ENCODE data around the gene KDM1A. TPM values are rescaled to one million over a fixed set of nuclear protein-coding genes. Genes with fewer than 3 reads are reported as not detected.

Gene KDM1A
- total RNA-seq, 1 experiment from 2014 or later, result 116 TPM

DNA sequence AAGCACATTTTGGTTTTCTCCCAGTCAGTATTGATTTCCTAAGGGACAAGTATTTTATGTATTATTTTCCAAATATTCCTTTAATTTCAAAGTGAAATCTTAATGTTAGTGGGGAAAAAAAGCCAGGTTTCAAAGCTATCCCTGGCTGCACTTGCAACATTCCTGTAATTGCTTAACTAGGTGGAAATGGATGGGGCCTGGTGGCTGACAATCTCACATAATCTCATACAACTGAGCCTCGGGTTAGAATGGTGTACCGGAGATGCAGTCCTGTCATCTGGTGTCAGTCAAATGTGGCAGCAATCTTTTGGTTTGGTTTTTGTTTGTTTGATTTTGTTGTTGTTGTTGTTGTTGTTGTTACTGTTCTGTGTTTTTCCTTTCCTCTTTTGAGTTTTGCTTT lies 46.1 kb downstream of the KDM1A start:
- Histone ChIP-seq H3K27me3 (replicated peaks) (no peaks in the 10 kb centered on the region), H3K36me3 (peaks cover 90% of the 10 kb centered on the region), H3K4me1 (replicated peaks) (no peaks in the 10 kb centered on the region), H3K4me3 (no peak overlapping the region), H3K9me3 (replicated peaks) (no peaks in the 10 kb centered on the region), H3K27ac (no peak overlapping the region)
- no peak for DNase-seq (ENCODE audit: low read depth in 1 of 2, low spot score in 2 of 2)

DNA sequence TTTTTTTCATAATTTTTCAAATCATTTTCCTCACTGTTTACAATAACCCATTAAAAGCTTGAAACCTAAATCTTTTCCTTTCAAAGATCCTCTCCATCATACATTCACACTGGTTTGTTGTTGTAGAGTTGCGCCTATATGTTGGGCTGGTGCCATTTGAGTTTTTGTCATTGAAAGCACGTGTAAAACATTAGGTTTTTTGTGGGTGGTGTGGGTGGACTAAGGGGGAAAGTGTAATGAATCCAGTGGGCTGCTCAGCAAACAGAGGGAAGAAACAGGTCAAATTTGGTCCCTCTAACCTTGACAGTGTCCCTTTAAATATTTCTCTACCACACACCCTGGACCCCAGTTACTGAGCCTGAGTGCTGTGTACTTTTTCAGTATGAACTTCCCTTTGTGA lies 46.8 kb downstream of the KDM1A start:
- no peak for DNase-seq (ENCODE audit: low read depth in 1 of 2, low spot score in 2 of 2)
- Histone ChIP-seq H3K36me3 (peaks cover 92% of the 10 kb centered on the region), H3K27ac (no peak overlapping the region), H3K9me3 (replicated peaks) (no peaks in the 10 kb centered on the region), H3K4me3 (no peak overlapping the region), H3K27me3 (replicated peaks) (no peaks in the 10 kb centered on the region), H3K4me1 (replicated peaks) (no peaks in the 10 kb centered on the region)

DNA sequence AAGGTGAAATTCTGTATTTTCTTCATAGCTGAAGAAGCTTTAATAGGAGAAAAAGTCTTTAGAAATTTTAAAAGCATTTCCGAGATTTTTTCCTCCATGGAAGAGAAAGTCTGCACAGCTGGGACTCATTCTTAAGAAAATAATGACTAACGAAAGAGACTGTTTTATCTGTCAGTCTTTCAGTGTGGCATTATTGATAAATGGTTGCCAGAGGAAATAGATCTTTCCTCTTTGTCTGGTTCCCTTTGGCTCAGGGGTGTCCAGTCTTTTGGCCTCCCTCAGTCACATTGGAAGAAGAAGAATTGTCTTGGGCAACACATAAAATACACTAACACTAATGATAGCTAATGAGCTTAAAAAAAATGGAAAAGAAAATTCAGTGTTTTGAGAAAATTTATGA lies 49.9 kb downstream of the KDM1A start:
- Histone ChIP-seq H3K27me3 (replicated peaks) (no peaks in the 10 kb centered on the region), H3K9me3 (replicated peaks) (no peaks in the 10 kb centered on the region), H3K4me3 (no peak overlapping the region), H3K4me1 (replicated peaks) (no peaks in the 10 kb centered on the region), H3K27ac (no peak overlapping the region), H3K36me3 (peaks cover 92% of the 10 kb centered on the region)
- DNase-seq (ENCODE audit: low read depth in 1 of 2, low spot score in 2 of 2), result no peak

DNA sequence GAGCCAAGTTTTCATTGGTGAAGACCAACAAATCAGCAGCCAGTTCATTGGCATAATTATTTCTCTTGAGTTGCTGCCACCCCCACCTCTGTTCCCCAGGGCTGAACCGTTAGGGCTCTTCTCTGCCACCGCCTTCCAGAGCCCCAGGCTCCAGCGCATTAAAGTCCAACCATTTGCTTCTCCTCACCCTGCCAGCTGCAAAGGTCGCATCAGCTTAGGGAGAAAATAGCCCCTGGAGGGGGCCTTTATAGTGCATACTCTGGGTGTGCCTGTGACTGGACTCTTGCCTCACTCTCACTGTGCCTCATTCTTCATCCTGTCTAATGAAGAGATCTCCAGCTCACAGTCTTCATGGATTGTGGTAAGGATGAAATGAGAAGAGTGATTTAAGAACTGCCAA lies 50.4 kb downstream of the KDM1A start:
- no peak overlapping the region for H3K4me3 ChIP-seq
- H3K4me1 ChIP-seq (replicated peaks), result no peaks in the 10 kb centered on the region
- no peak for DNase-seq (ENCODE audit: low read depth in 1 of 2, low spot score in 2 of 2)
- H3K27ac ChIP-seq, result no peak overlapping the region
- H3K9me3 ChIP-seq (replicated peaks), result no peaks in the 10 kb centered on the region
- H3K27me3 ChIP-seq (replicated peaks), result no peaks in the 10 kb centered on the region
- H3K36me3 ChIP-seq, result peaks cover 87% of the 10 kb centered on the region

DNA sequence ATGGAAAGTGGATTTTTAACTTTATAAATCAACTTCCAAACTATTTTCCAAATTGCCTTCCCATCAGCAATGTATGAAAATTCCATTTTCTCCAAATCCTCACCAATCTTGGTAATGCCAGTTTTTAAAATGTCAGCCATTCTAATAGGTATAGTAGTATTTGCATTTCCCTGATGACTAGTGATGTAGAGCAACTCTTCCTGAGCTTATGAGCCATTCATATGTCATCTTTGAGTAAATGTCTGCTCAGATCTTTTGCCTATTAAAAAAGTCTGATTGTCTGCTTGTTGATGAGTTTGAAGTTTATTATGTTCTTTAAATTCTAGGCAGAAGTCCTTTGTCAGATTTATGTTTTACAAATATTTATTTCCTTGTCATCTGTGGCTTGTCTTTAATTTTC lies 54.7 kb downstream of the KDM1A start:
- H3K9me3 ChIP-seq (replicated peaks), result no peaks in the 10 kb centered on the region
- no peak overlapping the region for H3K27ac ChIP-seq
- H3K27me3 ChIP-seq (replicated peaks), result no peaks in the 10 kb centered on the region
- DNase-seq (ENCODE audit: low read depth in 1 of 2, low spot score in 2 of 2), result no peak
- H3K4me1 ChIP-seq (replicated peaks), result no peaks in the 10 kb centered on the region
- no peak overlapping the region for H3K4me3 ChIP-seq
- H3K36me3 ChIP-seq, result peaks cover 75% of the 10 kb centered on the region

DNA sequence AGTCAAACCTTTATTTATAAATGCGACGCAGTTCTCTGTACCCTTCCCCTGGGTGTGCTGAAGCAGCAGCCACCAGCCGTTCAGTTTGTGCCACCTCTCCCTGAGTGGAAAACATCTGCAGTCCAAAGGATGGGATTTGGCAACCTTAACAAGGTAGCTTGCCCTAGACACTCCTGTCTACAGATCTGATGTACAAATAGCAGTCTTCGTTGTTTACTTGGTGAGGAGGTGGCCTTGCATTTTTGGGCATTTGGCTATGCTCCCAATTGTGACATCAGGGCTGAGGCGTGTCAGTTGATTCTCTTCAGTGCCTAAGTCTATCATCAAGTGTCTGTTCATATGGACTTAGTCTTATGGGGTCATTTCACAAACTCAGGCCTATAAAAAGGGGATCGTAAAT lies 59.8 kb downstream of the KDM1A start:
- no peak overlapping the region for H3K27ac ChIP-seq
- no peak for DNase-seq (ENCODE audit: low read depth in 1 of 2, low spot score in 2 of 2)
- no peaks in the 10 kb centered on the region for H3K9me3 ChIP-seq (replicated peaks)
- peaks cover 80% of the 10 kb centered on the region for H3K36me3 ChIP-seq
- H3K27me3 ChIP-seq (replicated peaks), result no peaks in the 10 kb centered on the region
- H3K4me1 ChIP-seq (replicated peaks), result no peaks in the 10 kb centered on the region
- no peak overlapping the region for H3K4me3 ChIP-seq

DNA sequence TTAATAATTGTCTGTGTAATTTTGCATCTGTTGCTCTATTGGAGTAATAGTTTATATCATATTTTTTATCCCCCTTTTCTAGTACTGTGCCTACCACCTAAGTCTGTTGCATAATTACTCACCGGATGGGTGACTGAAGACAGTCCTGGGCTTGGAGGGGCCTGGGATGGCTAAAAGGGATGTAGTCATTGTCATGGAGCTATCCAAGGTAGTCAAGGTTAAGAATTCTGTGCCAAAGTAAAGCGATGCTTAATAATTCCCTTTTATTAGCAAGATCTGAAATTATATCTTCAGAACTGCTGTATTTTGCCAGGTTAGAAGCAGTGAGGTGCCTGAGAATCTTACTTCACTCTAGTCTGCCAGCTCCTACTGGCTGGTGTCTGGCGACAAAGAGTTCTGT lies 61.6 kb downstream of the KDM1A start:
- no peak for DNase-seq (ENCODE audit: low read depth in 1 of 2, low spot score in 2 of 2)
- Histone ChIP-seq H3K9me3 (replicated peaks) (no peaks in the 10 kb centered on the region), H3K27ac (no peak overlapping the region), H3K27me3 (replicated peaks) (no peaks in the 10 kb centered on the region), H3K4me1 (replicated peaks) (no peaks in the 10 kb centered on the region), H3K4me3 (no peak overlapping the region), H3K36me3 (peaks cover 94% of the 10 kb centered on the region)

DNA sequence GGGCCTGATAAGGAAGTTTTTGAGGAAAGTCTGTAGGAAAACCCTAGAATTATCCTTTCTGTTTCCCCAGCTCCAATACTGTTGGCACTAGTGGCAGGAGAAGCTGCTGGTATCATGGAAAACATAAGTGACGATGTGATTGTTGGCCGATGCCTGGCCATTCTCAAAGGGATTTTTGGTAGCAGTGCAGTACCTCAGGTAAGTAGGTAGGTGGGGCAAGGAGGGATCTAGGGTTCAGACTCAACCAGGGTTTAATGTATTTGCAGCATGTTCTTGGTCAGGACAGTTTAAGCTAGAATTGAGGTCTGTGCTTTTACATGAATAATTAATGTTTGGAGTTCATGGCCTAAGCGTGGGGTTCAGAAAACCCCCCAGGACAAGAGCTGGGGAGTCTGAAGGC lies 62.1 kb downstream of the KDM1A start:
- H3K9me3 ChIP-seq (replicated peaks), result no peaks in the 10 kb centered on the region

DNA sequence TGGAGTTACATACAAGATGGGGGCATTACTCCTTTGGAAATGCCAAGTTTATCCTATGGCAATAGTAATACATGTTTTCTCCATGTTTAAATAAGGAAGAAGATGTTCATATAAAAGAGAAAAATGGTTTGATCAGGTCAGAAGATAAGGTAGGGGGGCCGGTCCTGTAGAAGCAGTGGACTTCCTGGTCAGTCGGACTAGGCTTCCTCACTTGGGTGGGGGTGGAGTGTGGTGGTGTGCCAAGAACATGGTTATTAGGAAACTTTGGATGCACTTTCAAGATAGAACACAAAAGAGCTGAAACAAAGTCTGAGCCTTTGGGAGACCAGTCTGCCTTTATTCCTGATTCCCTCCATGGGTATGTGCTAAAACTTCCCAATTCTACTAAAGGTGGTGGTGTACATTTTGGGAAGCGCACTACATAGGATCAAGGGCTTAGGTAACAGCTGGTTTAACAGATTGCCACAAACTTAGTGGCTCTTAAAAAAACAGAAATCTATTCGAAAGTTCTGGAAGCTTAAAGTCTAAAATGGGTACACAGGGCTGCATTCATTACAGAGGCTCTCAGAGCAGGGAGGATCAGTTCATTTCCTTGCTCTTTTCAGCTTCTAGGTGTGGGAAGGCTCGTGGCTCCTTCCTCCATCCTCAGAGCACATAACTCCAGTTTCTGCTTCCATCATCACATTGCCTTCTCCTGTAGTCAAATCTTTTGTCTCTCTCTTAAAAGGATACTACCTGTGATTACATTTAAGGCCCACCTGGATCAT lies 64.6 kb downstream of the KDM1A start:
- no peak for DNase-seq (ENCODE audit: low read depth in 1 of 2, low spot score in 2 of 2)

More for the DNA sequence above, 62.1 kb downstream of the KDM1A start:
- no peak overlapping the region for H3K4me3 ChIP-seq
- no peaks in the 10 kb centered on the region for H3K4me1 ChIP-seq (replicated peaks)
- H3K27me3 ChIP-seq (replicated peaks), result no peaks in the 10 kb centered on the region
- H3K36me3 ChIP-seq, result peaks cover 96% of the 10 kb centered on the region
- no peak overlapping the region for H3K27ac ChIP-seq
- no peak for DNase-seq (ENCODE audit: low read depth in 1 of 2, low spot score in 2 of 2)

DNA sequence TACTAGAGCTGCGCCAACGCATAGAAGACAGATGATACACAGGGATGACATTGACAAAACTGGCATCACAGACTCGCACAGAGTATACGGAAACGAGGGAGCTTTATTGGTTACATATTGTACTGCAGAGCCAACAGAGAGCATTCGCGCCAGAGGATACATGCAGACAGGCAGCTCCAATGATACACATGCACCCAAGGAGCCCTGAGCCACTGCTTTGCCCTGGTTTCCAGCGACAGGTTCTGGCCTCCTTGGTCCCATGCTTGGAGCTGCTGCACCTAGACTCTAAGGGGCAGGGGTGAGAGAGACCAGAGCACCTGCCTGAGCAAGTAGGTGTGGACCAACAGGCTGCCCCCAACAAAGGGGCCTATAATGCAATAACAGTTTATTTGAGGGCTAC lies 65.6 kb downstream of the KDM1A start:
- no peak overlapping the region for H3K4me3 ChIP-seq
- H3K36me3 ChIP-seq, result peaks cover 99% of the 10 kb centered on the region
- H3K4me1 ChIP-seq (replicated peaks), result no peaks in the 10 kb centered on the region
- no peaks in the 10 kb centered on the region for H3K27me3 ChIP-seq (replicated peaks)
- DNase-seq (ENCODE audit: low read depth in 1 of 2, low spot score in 2 of 2), result no peak
- H3K9me3 ChIP-seq (replicated peaks), result no peaks in the 10 kb centered on the region
- no peak overlapping the region for H3K27ac ChIP-seq

More for the DNA sequence above, 64.6 kb downstream of the KDM1A start:
- Histone ChIP-seq H3K27ac (no peak overlapping the region), H3K9me3 (replicated peaks) (no peaks in the 10 kb centered on the region), H3K27me3 (replicated peaks) (no peaks in the 10 kb centered on the region), H3K4me3 (no peak overlapping the region), H3K4me1 (replicated peaks) (no peaks in the 10 kb centered on the region), H3K36me3 (peaks cover 100% of the 10 kb centered on the region)

DNA sequence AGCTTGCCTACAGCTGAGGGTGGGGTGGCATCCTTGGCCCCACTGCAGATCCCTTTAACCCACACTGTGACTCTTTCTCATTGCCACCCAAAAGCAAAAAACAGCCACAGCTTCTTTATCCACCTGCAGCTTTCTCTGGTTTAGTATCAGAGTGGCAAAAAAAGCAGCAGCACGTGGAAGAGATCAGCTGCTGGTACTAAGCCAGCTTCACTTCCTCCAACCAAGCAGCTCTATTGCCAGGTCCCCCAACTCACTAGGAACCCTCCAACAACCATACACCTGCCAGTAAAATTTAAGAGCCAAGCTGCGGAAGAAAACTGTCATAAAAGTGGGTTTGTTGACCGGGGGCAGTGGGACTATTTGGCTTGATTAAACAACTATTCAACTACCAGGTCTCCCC lies 66.4 kb downstream of the KDM1A start:
- Histone ChIP-seq H3K4me1 (replicated peaks) (no peaks in the 10 kb centered on the region), H3K4me3 (no peak overlapping the region), H3K27ac (no peak overlapping the region), H3K9me3 (replicated peaks) (no peaks in the 10 kb centered on the region), H3K27me3 (replicated peaks) (no peaks in the 10 kb centered on the region), H3K36me3 (peaks cover 99% of the 10 kb centered on the region)
- DNase-seq (ENCODE audit: low read depth in 1 of 2, low spot score in 2 of 2), result no peak

DNA sequence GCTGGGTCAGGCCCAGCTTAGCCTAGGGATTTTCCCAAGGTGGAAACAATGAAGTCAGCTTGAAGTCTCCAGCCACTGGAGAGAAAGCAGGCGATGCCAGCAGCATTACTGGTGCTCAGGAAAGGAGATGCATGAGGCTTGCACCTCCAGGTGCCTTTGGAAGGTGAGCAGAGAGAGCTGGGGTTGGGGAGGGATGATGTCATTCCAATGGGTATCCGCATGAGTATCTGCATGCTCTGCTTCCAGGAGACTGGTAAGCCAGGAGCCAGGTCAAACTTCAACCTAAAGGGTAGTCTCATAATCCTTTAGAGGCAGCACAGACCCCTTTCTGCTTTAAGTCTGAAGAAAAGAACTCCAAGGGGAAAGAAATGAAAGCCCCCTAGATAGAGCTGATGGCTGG lies 68.8 kb downstream of the KDM1A start:
- Histone ChIP-seq H3K36me3 (peaks cover 99% of the 10 kb centered on the region), H3K27me3 (replicated peaks) (no peaks in the 10 kb centered on the region), H3K9me3 (replicated peaks) (no peaks in the 10 kb centered on the region), H3K27ac (no peak overlapping the region), H3K4me1 (replicated peaks) (no peaks in the 10 kb centered on the region), H3K4me3 (no peak overlapping the region)
- DNase-seq (ENCODE audit: low read depth in 1 of 2, low spot score in 2 of 2), result no peak

DNA sequence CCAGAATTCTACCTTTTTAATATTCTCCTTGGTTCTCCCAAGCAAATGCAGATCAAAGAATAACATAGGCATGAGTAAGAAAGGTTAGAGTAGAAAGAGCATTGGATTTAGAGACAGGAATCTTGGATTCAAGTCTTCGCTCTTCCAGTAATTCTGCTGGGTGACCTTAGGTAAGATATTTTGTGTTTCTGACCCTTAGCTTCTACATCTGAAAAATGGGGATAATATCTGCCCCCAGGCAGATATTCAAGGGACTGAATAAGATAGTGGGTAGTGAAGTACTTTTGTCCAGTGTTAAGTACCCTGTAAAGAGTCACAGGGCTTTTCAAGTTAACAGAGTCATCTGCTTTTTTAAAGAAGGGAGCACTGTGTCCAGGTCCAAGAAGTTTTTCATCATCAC lies 70.8 kb downstream of the KDM1A start:
- no peaks in the 10 kb centered on the region for H3K4me1 ChIP-seq (replicated peaks)
- peaks cover 95% of the 10 kb centered on the region for H3K36me3 ChIP-seq
- H3K27ac ChIP-seq, result no peak overlapping the region
- no peak overlapping the region for H3K4me3 ChIP-seq
- no peak for DNase-seq (ENCODE audit: low read depth in 1 of 2, low spot score in 2 of 2)
- no peaks in the 10 kb centered on the region for H3K27me3 ChIP-seq (replicated peaks)
- H3K9me3 ChIP-seq (replicated peaks), result no peaks in the 10 kb centered on the region

DNA sequence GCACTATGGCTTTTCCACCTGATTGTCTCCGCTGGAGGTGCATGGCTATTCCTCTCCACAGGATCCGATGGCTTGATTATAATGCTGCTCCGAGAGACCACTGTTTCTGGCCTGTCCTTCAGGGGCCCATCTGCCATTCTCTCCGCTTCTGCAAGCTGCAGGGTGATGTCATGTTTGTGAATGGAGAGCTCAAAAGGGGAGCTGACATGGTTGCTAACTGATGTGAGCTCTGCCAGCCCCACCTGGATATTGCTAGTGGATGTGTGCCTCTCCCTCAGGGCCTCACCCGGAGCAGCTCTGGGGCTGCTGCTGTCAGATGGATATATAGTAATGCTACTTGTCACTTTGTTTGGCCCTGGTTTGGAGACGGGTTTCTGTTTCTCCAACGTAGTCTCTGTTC lies 72.3 kb downstream of the KDM1A start:
- Histone ChIP-seq H3K4me3 (no peak overlapping the region), H3K36me3 (peaks cover 80% of the 10 kb centered on the region)

DNA sequence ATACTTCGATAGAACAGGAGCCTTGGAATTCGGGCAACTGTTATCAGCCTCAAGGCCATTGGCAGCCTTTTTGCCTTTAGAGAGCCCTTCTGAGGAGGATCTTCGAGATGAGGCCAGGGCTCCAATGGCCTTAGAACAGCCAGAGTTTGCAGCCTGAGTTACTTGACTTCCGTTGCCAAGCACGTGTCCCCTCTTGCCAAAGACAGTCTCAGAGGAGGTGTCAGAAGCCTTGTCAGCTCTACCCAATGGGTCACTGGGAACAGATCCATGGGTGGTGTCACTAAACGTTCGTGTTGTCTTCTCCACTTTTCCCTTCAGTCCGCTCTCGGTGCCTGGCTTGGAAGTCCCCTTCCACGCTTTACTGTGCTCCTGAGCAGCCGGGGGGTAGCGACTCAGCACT lies 73.2 kb downstream of the KDM1A start:
- no peak overlapping the region for H3K27ac ChIP-seq

More for the DNA sequence above, 72.3 kb downstream of the KDM1A start:
- Histone ChIP-seq H3K27me3 (replicated peaks) (no peaks in the 10 kb centered on the region), H3K4me1 (replicated peaks) (peaks cover 3% of the 10 kb centered on the region; the same call in 1 of the 2 replicates), H3K9me3 (replicated peaks) (no peaks in the 10 kb centered on the region), H3K27ac (no peak overlapping the region)
- no peak for DNase-seq (ENCODE audit: low read depth in 1 of 2, low spot score in 2 of 2)

More for the DNA sequence above, 73.2 kb downstream of the KDM1A start:
- no peak for DNase-seq (ENCODE audit: low read depth in 1 of 2, low spot score in 2 of 2)
- no peaks in the 10 kb centered on the region for H3K27me3 ChIP-seq (replicated peaks)
- H3K4me1 ChIP-seq (replicated peaks), result peaks cover 3% of the 10 kb centered on the region; the same call in 1 of the 2 replicates
- no peaks in the 10 kb centered on the region for H3K9me3 ChIP-seq (replicated peaks)
- peaks cover 75% of the 10 kb centered on the region for H3K36me3 ChIP-seq
- H3K4me3 ChIP-seq, result no peak overlapping the region
